GM12878 (cell line): ENCODE data around the gene GOLGA6L7. TPM values are rescaled to one million over a fixed set of nuclear protein-coding genes. Genes with fewer than 3 reads are reported as not detected.
A peak's percentile ranks its signal among the peaks of the same experiment; 100 is the strongest.
"Not testable (repeated sequence)": the region's sequence is repeated elsewhere in the genome, so short reads cannot be mapped to it uniquely, and the experiment has no call there.

ENCODE experiments used
- ATAC-seq: fragments of 200-7000 bp; cut with Tn5 transposase; 3 replicates; pipeline ENCODE4 v1.9.1; 2020; ENCODE audit warnings: mild to moderate bottlenecking, moderate library complexity
- BruUV-seq: library from RNA; stranded (reverse); fragments of 400-500 nt; replicated peaks from 2 replicates; lab custom pipeline; 2021; lab: Mats Ljungman, UMichigan
- CTCF ChIA-PET: fragments of 300-600 bp; sonication (Branson Sonifier 250); formaldehyde crosslinking; extraction: SDS; loops from one replicate; lab custom pipeline; 2021; ENCODE audit warnings: inconsistent platforms; lab: Yijun Ruan, JAX
- POLR2A ChIA-PET: fragments of 350-600 bp; formaldehyde crosslinking; extraction: SDS; loops from one replicate; lab custom pipeline; 2021; ENCODE audit warnings: inconsistent platforms; lab: Charles Lee
- RAD21 ChIA-PET: fragments of 300-600 bp; sonication (Branson Sonifier 250); formaldehyde crosslinking; loops from one replicate; lab custom pipeline; 2023; ENCODE audit warnings: antibody characterized with exemption; ENCODE audit not compliant: unreplicated experiment; lab: Charles Lee
- SMC1A ChIA-PET: fragments of 300-600 bp; sonication (Branson Sonifier 250); formaldehyde crosslinking; loops from one replicate; lab custom pipeline; 2023; ENCODE audit not compliant: unreplicated experiment, uncharacterized antibody; lab: Charles Lee
- DNase-seq: peaks from one replicate; pipeline ENCODE4 v3.0.0-alpha.2; 2011; ENCODE audit warnings: low read depth, low spot score
- FAIRE-seq: peaks from 3 replicates; lab custom pipeline; 2011; peaks lifted over from hg19 to GRCh38; lab: Jason Lieb, UNC
- H2AFZ ChIP-seq: 2 replicates; pipeline ENCODE4 v1.6.0; 2011; ENCODE audit warnings: low read depth, low read length, control low read depth; ENCODE audit not compliant: control insufficient read depth
- H3K27ac ChIP-seq: 2 replicates; pipeline ENCODE4 v1.5.1; 2011; ENCODE audit warnings: control low read depth; ENCODE audit not compliant: control insufficient read depth, insufficient read depth
- H3K27me3 ChIP-seq, 2 experiments: replicated peaks in 1 of 2; 2 replicates each; pipeline versions ENCODE4 v1.6.0 to v1.6.1; 2011; ENCODE audit warnings: low read length in 1 of 2; ENCODE audit not compliant: control insufficient read depth in 2 of 2, insufficient read depth in 2 of 2
- H3K36me3 ChIP-seq, 2 experiments: 2 replicates each; pipeline ENCODE4 v1.5.1; 2011; ENCODE audit warnings: low read length in 1 of 2; ENCODE audit not compliant: control insufficient read depth in 2 of 2, insufficient read depth in 2 of 2
- H3K4me1 ChIP-seq: 2 replicates; pipeline ENCODE4 v1.6.1; 2011; ENCODE audit warnings: mild to moderate bottlenecking, low read length, moderate library complexity, mixed read lengths; ENCODE audit not compliant: control insufficient read depth, insufficient read depth
- H3K4me2 ChIP-seq: 2 replicates; pipeline ENCODE4 v1.6.0; 2011; ENCODE audit warnings: control low read depth; ENCODE audit not compliant: control insufficient read depth, insufficient read depth
- H3K4me3 ChIP-seq: fragments of 200-600 bp; sonication (generic); 2 replicates; pipeline ENCODE4 v1.5.1; 2016
- H3K79me2 ChIP-seq: 2 replicates; pipeline ENCODE4 v1.6.0; 2011; ENCODE audit warnings: low read length; ENCODE audit not compliant: control insufficient read depth, insufficient read depth
- H3K9ac ChIP-seq: 2 replicates; pipeline ENCODE4 v1.8.0; 2011; ENCODE audit warnings: low read length, control low read depth, mixed read lengths; ENCODE audit not compliant: control insufficient read depth, insufficient read depth
- H3K9me3 ChIP-seq: replicated peaks from 3 replicates; pipeline ENCODE4 v1.5.1; 2011; ENCODE audit warnings: mild to moderate bottlenecking, low read length; ENCODE audit not compliant: control insufficient read depth, insufficient read depth
- H4K20me1 ChIP-seq: 2 replicates; pipeline ENCODE4 v1.6.0; 2011; ENCODE audit not compliant: control insufficient read depth, insufficient read depth
- WGBS: methylation state at CpG from one replicate; pipeline ENCODE4 v1.1.6; 2016; ENCODE audit warnings: low lambda C conversion rate; ENCODE audit not compliant: insufficient replicate concordance, insufficient coverage; ENCODE audit errors: missing lambda C conversion rate; 5-methylcytosine and 5-hydroxymethylcytosine counted together
- in situ Hi-C: fragments of 300-500 bp; cut with MboI; formaldehyde crosslinking; loops from 9 replicates; pipeline ENCODE4 v1.14.3; 2018; ENCODE audit warnings: mixed read lengths
- intact Hi-C: fragments of 100-400 bp; cut with micrococcal nuclease; formaldehyde crosslinking; loops from one replicate; pipeline ENCODE4 v1.14.2; 2022; ENCODE audit not compliant: unreplicated experiment
- polyA plus RNA-seq, 11 experiments: library from polyadenylated mRNA; depleted of rRNA in 4 of 11; unstranded in 6 of 11; stranded (reverse) in 5 of 11; fragments of >200 nt; fragmentation: Nextera tagmentation in 4 of 11; fragmentation: Illumina TruSeq in 1 of 11; extraction: Ambion mirVana in 4 of 11; extraction: Trizol in 1 of 11; gene quantifications; 1 replicate in 1 of 11; 2 replicates in 10 of 11; pipeline versions ENCODE4 v1.2.1 to v1.2.3, GENCODE V29; 2011 to 2016; ENCODE audit warnings: inconsistent platforms in 2 of 11, missing spikeins in 2 of 11, low read depth in 1 of 11
- total RNA-seq, 4 experiments: library from RNA; depleted of rRNA in 3 of 4; stranded (reverse); fragments of >200 nt in 3 of 4; fragmentation: Illumina TruSeq in 1 of 4; extraction: Trizol in 1 of 4; gene quantifications; 2 replicates each; pipeline versions ENCODE4 v1.2.1 to v1.2.3, GENCODE V29; 2013 to 2021

Gene GOLGA6L7
- total and polyA plus RNA-seq, 10 of the 15 experiments (the other 5 are each of a cell fraction or from before 2014, with no cell fraction given), result not detected

DNA sequence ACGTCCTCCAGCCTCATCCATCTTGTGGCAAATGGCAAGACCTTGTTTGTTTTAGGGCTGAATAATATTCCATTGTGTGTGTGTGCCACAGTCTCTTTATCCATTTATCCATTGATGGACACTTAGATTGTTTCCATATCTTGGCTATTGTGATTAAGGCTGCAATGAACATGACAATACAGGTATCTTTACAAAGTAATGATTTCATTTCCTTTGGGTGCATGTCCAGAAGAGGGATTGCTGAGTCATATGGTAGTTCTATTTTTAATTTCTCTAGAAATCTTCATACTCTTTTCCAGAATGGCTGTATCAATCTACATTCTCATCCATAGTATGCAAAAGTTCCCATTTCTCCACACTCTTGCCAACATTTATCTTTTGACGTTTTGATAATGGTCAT is 6.1 kb upstream of the GOLGA6L7 start:
- H3K27me3 ChIP-seq, H3K9ac ChIP-seq, CTCF ChIA-PET, RAD21 ChIA-PET, POLR2A ChIA-PET, SMC1A ChIA-PET, H3K27ac ChIP-seq, H3K4me3 ChIP-seq, FAIRE-seq, intact Hi-C loops, DNase-seq, BruUV-seq, H3K36me3 ChIP-seq, H3K9me3 ChIP-seq, H2AFZ ChIP-seq, H3K4me2 ChIP-seq, in situ Hi-C loops, H3K79me2 ChIP-seq, H3K4me1 ChIP-seq, ATAC-seq, H4K20me1 ChIP-seq: not testable (repeated sequence)
- WGBS, result 0% methylated on average over 2 of the region's 2 CpGs

- POLR2A ChIA-PET, H4K20me1 ChIP-seq, CTCF ChIA-PET, in situ Hi-C loops, H3K36me3 ChIP-seq, DNase-seq, intact Hi-C loops, H2AFZ ChIP-seq, H3K27me3 ChIP-seq, H3K4me1 ChIP-seq, H3K79me2 ChIP-seq, H3K9me3 ChIP-seq, BruUV-seq, H3K9ac ChIP-seq, ATAC-seq, H3K27ac ChIP-seq, SMC1A ChIA-PET, H3K4me2 ChIP-seq, H3K4me3 ChIP-seq, RAD21 ChIA-PET: not testable (repeated sequence)
- FAIRE-seq, result peak; percentile 54
- 10% methylated on average over 5 of the region's 5 CpGs for WGBS
Observed at GRCh38 chr15:28853654-28854053, 5.2 kb upstream of the GOLGA6L7 start.

DNA sequence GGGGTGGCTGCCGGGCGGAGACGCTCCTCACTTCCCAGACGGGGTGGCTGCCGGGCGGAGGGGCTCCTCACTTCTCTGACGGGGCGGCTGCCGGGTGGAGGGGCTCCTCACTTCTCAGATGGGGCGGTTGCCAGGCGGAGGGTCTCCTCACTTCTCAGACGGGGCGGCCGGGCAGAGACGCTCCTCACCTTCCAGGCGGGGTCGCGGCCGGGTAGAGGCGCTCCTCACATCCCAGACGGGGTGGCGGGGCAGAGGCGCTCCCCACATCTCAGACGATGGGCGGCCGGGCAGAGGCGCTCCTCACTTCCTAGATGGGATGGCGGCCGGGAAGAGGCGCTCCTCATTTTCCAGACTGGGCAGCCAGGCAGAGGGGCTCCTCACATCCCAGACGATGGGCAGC is 1.3 kb upstream of the GOLGA6L7 start:
- H3K4me3 ChIP-seq, SMC1A ChIA-PET, H4K20me1 ChIP-seq, H3K4me2 ChIP-seq, FAIRE-seq, CTCF ChIA-PET, H3K9me3 ChIP-seq, BruUV-seq, H2AFZ ChIP-seq, RAD21 ChIA-PET, H3K27me3 ChIP-seq, H3K9ac ChIP-seq, POLR2A ChIA-PET, H3K27ac ChIP-seq, H3K36me3 ChIP-seq, intact Hi-C loops, in situ Hi-C loops, ATAC-seq, H3K4me1 ChIP-seq, DNase-seq, H3K79me2 ChIP-seq: not testable (repeated sequence)
- WGBS, result 95% methylated on average over 19 of the region's 31 CpGs

DNA sequence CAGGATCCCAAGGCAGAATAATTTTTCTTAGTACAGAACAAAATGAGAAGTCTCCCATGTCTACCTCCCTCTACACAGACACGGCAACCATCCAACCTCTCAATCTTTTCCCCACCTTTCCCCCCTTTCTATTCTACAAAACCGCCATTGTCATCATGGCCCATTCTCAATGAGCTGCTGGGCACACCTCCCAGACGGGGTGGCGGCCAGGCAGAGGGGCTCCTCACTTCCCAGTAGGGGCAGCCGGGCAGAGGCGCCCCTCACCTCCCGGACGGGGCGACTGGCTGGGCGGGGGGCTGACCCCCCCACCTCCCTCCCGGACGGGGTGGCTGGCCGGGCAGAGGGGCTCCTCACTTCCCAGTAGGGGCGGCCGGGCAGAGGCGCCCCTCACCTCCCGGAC is 827 bp upstream of the GOLGA6L7 start:
- POLR2A ChIA-PET, result not testable (repeated sequence)

More for the DNA sequence above, 827 bp upstream of the GOLGA6L7 start:
- WGBS, result 55% methylated on average over 9 of the region's 17 CpGs
- H3K27ac ChIP-seq, H4K20me1 ChIP-seq, H3K9ac ChIP-seq, H3K4me2 ChIP-seq, RAD21 ChIA-PET, H3K4me1 ChIP-seq, SMC1A ChIA-PET, H3K9me3 ChIP-seq, BruUV-seq, H3K79me2 ChIP-seq, intact Hi-C loops, CTCF ChIA-PET, ATAC-seq, H3K27me3 ChIP-seq, H3K36me3 ChIP-seq, H2AFZ ChIP-seq, in situ Hi-C loops, H3K4me3 ChIP-seq, FAIRE-seq, DNase-seq: not testable (repeated sequence)
